ENCODE results near the gene ZNF710. TPM values are rescaled to one million over a fixed set of nuclear protein-coding genes. Genes with fewer than 3 reads are reported as not detected.

Gene ZNF710
- total and polyA plus RNA-seq, 9 of the 15 experiments (the other 6 are each of a cell fraction or from before 2014, with no cell fraction given) = 0.56 to 14.2 (median 5.2) TPM

GRCh38 chr15:90119367-90119766 lies 118.2 kb downstream of the ZNF710 start (continued):
- TF ChIP-seq, protein P1, sequence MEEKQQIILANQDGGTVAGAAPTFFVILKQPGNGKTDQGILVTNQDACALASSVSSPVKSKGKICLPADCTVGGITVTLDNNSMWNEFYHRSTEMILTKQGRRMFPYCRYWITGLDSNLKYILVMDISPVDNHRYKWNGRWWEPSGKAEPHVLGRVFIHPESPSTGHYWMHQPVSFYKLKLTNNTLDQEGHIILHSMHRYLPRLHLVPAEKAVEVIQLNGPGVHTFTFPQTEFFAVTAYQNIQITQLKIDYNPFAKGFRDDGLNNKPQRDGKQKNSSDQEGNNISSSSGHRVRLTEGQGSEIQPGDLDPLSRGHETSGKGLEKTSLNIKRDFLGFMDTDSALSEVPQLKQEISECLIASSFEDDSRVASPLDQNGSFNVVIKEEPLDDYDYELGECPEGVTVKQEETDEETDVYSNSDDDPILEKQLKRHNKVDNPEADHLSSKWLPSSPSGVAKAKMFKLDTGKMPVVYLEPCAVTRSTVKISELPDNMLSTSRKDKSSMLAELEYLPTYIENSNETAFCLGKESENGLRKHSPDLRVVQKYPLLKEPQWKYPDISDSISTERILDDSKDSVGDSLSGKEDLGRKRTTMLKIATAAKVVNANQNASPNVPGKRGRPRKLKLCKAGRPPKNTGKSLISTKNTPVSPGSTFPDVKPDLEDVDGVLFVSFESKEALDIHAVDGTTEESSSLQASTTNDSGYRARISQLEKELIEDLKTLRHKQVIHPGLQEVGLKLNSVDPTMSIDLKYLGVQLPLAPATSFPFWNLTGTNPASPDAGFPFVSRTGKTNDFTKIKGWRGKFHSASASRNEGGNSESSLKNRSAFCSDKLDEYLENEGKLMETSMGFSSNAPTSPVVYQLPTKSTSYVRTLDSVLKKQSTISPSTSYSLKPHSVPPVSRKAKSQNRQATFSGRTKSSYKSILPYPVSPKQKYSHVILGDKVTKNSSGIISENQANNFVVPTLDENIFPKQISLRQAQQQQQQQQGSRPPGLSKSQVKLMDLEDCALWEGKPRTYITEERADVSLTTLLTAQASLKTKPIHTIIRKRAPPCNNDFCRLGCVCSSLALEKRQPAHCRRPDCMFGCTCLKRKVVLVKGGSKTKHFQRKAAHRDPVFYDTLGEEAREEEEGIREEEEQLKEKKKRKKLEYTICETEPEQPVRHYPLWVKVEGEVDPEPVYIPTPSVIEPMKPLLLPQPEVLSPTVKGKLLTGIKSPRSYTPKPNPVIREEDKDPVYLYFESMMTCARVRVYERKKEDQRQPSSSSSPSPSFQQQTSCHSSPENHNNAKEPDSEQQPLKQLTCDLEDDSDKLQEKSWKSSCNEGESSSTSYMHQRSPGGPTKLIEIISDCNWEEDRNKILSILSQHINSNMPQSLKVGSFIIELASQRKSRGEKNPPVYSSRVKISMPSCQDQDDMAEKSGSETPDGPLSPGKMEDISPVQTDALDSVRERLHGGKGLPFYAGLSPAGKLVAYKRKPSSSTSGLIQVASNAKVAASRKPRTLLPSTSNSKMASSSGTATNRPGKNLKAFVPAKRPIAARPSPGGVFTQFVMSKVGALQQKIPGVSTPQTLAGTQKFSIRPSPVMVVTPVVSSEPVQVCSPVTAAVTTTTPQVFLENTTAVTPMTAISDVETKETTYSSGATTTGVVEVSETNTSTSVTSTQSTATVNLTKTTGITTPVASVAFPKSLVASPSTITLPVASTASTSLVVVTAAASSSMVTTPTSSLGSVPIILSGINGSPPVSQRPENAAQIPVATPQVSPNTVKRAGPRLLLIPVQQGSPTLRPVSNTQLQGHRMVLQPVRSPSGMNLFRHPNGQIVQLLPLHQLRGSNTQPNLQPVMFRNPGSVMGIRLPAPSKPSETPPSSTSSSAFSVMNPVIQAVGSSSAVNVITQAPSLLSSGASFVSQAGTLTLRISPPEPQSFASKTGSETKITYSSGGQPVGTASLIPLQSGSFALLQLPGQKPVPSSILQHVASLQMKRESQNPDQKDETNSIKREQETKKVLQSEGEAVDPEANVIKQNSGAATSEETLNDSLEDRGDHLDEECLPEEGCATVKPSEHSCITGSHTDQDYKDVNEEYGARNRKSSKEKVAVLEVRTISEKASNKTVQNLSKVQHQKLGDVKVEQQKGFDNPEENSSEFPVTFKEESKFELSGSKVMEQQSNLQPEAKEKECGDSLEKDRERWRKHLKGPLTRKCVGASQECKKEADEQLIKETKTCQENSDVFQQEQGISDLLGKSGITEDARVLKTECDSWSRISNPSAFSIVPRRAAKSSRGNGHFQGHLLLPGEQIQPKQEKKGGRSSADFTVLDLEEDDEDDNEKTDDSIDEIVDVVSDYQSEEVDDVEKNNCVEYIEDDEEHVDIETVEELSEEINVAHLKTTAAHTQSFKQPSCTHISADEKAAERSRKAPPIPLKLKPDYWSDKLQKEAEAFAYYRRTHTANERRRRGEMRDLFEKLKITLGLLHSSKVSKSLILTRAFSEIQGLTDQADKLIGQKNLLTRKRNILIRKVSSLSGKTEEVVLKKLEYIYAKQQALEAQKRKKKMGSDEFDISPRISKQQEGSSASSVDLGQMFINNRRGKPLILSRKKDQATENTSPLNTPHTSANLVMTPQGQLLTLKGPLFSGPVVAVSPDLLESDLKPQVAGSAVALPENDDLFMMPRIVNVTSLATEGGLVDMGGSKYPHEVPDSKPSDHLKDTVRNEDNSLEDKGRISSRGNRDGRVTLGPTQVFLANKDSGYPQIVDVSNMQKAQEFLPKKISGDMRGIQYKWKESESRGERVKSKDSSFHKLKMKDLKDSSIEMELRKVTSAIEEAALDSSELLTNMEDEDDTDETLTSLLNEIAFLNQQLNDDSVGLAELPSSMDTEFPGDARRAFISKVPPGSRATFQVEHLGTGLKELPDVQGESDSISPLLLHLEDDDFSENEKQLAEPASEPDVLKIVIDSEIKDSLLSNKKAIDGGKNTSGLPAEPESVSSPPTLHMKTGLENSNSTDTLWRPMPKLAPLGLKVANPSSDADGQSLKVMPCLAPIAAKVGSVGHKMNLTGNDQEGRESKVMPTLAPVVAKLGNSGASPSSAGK (IDR thresholded peaks at IDR 0.05) = no peak
- TF ChIP-seq, protein P2, sequence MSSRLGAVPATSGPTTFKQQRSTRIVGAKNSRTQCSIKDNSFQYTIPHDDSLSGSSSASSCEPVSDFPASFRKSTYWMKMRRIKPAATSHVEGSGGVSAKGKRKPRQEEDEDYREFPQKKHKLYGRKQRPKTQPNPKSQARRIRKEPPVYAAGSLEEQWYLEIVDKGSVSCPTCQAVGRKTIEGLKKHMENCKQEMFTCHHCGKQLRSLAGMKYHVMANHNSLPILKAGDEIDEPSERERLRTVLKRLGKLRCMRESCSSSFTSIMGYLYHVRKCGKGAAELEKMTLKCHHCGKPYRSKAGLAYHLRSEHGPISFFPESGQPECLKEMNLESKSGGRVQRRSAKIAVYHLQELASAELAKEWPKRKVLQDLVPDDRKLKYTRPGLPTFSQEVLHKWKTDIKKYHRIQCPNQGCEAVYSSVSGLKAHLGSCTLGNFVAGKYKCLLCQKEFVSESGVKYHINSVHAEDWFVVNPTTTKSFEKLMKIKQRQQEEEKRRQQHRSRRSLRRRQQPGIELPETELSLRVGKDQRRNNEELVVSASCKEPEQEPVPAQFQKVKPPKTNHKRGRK (tag; IDR thresholded peaks at IDR 0.05) = peak; percentile 76

Measured in K562 (cell line).